Kidney glomerular epithelial cell (primary cell): ENCODE results near the gene LRRC41.
"Not testable (repeated sequence)": the region's sequence is repeated elsewhere in the genome, so short reads cannot be mapped to it uniquely, and the experiment has no call there.

ENCODE experiments used
- DNase-seq: peaks from one replicate; lab custom pipeline; 2025; lab: John Stamatoyannopoulos, UW

Gene LRRC41

GRCh38 chr1:46242918-46243317 is 60.5 kb downstream of the LRRC41 start:
- DNase-seq = no peak

DNA sequence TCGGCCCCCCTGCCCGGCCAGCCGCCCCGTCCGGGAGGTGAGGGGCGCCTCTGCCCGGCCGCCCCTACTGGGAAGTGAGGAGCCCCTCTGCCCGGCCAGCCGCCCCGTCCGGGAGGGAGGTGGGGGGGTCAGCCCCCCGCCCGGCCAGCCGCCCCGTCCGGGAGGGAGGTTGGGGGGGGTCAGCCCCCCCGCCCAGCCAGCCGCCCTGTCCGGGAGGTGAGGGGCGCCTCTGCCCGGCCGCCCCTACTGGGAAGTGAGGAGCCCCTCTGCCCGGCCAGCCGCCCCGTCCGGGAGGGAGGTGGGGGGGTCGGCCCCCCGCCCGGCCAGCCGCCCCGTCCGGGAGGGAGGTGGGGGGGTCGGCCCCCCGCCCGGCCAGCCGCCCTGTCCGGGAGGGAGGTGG is 61.7 kb downstream of the LRRC41 start:
- not testable (repeated sequence) for DNase-seq

GRCh38 chr1:46238865-46239264 is 64.6 kb downstream of the LRRC41 start:
- DNase-seq = not testable (repeated sequence)

DNA sequence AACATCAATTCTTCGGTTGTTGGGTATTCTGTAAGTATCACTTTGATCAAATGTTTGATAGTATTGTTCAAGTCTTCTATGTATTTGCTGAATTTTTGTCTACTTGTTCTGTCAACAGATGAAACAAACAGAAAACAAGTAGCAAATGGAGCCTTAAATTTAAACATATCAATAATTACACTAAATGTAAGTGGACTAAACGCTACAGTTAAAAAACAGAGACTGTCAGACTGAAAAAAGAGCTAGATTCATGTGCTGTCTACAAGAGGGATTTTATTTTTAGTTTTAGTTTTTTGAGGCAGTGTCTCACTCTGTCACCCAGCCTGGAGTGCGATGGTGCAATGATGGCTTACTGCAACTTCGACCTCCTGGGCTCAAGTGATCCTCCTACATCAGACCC is 66.5 kb downstream of the LRRC41 start:
- DNase-seq = no peak

- DNase-seq = not testable (repeated sequence)
These were observed 72.2 kb downstream of the LRRC41 start for GRCh38 chr1:46231231-46231630.
